ENCODE data around the gene PTPRS. TPM values are rescaled to one million over a fixed set of nuclear protein-coding genes. Genes with fewer than 3 reads are reported as not detected.

Gene PTPRS
- polyA plus RNA-seq, 1 experiment: 40.1 TPM

DNA sequence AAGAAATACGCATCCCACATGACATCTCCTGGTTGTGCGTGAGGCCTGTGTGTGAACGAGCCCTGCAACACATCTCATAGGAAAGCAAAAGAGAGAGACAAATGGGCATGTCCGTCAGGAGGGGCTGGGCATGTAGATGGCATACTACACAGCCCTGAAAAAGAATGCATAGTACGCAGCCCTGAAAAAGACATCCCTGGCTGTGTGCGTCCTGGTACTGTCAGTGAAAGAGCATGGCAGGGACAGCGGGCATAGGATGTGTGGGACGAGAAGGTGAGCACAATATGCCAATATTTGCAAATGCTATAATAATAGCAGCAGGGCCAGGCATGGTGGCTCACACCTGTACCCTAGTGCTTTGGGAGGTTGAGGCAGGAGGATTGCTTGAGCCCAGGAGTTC lies 28.6 kb downstream of the PTPRS start:
- Histone ChIP-seq H3K27me3 (ENCODE audit: control insufficient read depth, insufficient read depth, low read length) (no peaks in the 10 kb centered on the region), H3K36me3 (ENCODE audit: control insufficient read depth, insufficient read depth, low read length) (no peaks in the 10 kb centered on the region), H3K4me3 (ENCODE audit: low read depth, low read length) (no peak overlapping the region)
- TF ChIP-seq CTCF (IDR thresholded peaks at IDR 0.05; ENCODE audit: insufficient read depth, low read depth, low read length): no peak
- DNase-seq (ENCODE audit: low read depth): no peak
- ChIA-PET CTCF (no interaction called here), POLR2A (no interaction called here)

DNA sequence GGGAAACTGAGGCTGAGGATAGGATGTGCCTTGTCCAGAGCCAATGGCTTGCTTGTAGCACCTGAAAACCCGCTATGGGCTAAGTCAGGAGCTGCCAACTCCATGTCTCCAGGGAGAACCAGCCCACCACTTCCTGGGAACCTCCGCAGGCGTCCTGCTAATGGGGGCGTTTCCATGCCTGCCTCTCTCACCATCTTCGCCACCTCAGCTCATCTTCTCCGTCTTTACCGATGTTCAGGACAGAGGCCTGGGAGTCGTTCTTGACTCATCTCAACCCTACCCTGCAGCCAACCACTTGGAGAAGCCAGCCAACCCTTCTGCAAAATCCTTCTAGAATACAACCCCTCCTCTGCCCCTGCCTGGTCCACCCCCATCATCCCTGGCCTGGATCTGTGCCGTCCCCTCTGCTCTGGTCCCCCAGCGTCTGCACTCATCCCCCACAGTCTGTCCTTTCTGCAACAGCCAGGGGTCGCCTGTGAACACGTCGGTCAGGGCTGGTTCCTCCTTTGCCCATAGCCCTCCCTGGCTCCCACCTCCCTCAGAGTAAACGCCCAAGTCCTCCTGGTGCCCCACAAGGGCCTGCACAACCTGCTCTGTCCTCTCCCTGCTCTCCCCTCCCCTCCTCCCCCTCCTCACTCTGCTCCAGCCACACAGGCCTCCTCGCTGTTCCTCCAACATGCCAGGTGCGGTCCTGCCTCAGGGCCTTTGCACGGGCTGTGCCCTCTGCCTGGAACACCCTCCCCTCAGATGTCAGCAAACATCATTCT lies 31.0 kb downstream of the PTPRS start:
- Histone ChIP-seq H3K27me3 (ENCODE audit: control insufficient read depth, insufficient read depth, low read length) (no peaks in the 10 kb centered on the region; the same call in 1 of the 2 replicates), H3K4me3 (ENCODE audit: low read depth, low read length) (no peak overlapping the region), H3K36me3 (ENCODE audit: control insufficient read depth, insufficient read depth, low read length) (no peaks in the 10 kb centered on the region)
- CTCF ChIA-PET: no interaction called here
- TF ChIP-seq CTCF (IDR thresholded peaks at IDR 0.05; ENCODE audit: insufficient read depth, low read depth, low read length): no peak
- POLR2A ChIA-PET: no interaction called here
- DNase-seq (ENCODE audit: low read depth): no peak

DNA sequence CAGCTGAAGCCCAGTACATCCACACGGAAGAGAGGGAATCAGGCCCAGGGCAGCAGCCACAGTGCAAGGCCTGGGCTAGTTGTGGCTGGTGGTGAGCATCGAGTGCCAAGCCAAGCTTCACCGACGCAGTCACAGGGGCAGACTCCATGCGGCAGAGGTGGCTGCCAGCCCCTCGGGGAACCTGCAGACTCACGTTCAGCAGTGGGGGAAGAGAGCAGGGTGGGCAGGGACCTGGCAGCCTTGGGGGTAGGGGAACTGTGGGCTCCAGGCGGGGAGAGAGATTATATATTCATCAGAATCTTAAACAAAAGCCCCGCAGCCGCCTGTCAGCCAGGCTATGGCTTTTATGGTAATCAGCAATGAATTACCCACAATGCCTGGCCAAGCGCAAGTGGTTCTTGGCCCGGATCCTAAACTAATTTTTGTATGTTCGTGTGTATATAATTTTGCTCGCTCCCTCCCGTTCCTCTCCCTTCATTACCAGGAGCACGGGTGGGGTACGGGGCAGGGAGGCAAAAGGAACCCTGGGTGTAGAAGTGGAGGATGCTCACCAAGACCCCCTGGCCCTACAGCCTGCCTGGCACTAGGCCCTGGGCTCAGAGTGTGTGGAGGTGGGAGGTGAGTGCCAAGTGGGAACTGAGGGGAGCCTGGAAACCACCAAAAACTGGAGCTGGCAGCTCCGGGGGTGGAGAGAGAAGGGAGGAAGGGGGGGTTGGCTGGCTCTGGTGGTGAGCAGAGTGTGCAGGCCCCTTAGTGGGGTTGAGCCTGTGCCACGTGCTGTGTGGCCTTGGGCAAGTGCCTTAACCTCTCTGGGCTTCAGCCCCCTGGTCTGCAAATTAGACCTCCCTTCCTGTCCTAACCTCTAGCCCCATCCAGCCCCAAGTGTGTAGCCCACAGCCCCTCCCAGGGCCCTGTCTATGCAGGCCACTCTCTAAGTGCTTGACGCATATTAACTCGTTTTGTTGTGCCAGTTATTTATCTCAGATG lies 31.9 kb downstream of the PTPRS start:
- ChIA-PET POLR2A (no interaction called here), CTCF (interaction anchor here (0.6 kb wide), 1 partner anchor 428 kb away, joined by 3 read pairs; no protein-coding TSS in a partner anchor)
- no peaks in the 10 kb centered on the region; the same call in 1 of the 2 replicates for H3K27me3 ChIP-seq (ENCODE audit: control insufficient read depth, insufficient read depth, low read length)
- no peaks in the 10 kb centered on the region for H3K36me3 ChIP-seq (ENCODE audit: control insufficient read depth, insufficient read depth, low read length)
- no peak for DNase-seq (ENCODE audit: low read depth)
- no peak for TF ChIP-seq CTCF (IDR thresholded peaks at IDR 0.05; ENCODE audit: insufficient read depth, low read depth, low read length)
- H3K4me3 ChIP-seq (ENCODE audit: low read depth, low read length): no peak overlapping the region

DNA sequence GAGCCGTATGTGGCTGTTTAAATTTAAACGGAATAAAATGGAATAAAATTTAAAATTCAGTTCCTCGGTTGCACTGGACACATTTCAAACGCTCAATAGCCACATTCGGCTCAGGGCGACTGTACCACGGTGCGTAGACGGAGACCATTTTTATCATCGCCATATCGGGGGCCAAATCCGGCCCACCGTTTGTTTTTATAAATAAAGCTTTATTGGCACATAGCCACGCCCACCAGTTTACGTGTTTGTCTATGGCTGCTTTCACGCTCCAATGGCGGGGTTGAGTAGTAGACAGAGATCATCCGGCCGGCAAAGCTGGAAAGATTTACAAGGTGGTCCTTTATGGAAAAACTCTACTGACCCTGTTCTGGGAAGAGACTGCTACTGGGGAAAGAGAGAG lies 33.0 kb downstream of the PTPRS start:
- H3K4me3 ChIP-seq (ENCODE audit: low read depth, low read length): no peak overlapping the region
- TF ChIP-seq CTCF (IDR thresholded peaks at IDR 0.05; ENCODE audit: insufficient read depth, low read depth, low read length): no peak
- ChIA-PET CTCF (no interaction called here), POLR2A (no interaction called here)
- no peaks in the 10 kb centered on the region; the same call in 1 of the 2 replicates for H3K27me3 ChIP-seq (ENCODE audit: control insufficient read depth, insufficient read depth, low read length)
- DNase-seq (ENCODE audit: low read depth): no peak
- no peaks in the 10 kb centered on the region for H3K36me3 ChIP-seq (ENCODE audit: control insufficient read depth, insufficient read depth, low read length)

DNA sequence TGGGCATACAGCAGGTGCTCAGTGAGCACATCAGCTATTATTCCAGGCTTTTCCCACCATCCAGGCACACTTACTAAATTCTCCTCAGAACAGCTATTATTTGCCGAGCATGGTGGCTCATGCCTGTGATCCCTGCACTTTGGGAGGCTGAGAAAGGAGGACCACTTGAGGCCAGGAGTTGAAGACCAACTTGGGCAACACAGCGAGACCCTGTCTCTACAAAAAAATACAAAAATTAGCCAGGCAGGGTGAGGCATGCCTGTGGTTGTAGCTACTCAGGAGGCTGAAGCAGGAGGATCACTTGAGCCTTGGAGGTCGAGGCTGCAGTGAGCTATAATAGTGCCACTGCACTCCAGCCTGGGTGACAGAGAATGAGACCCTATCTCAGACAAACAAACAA lies 35.4 kb downstream of the PTPRS start:
- CTCF ChIA-PET: no interaction called here
- Histone ChIP-seq H3K4me3 (ENCODE audit: low read depth, low read length) (no peak overlapping the region), H3K27me3 (ENCODE audit: control insufficient read depth, insufficient read depth, low read length) (no peaks in the 10 kb centered on the region; the same call in 1 of the 2 replicates), H3K36me3 (ENCODE audit: control insufficient read depth, insufficient read depth, low read length) (no peaks in the 10 kb centered on the region)
- POLR2A ChIA-PET: no interaction called here
- TF ChIP-seq CTCF (IDR thresholded peaks at IDR 0.05; ENCODE audit: insufficient read depth, low read depth, low read length): no peak
- no peak for DNase-seq (ENCODE audit: low read depth)

All from BJ (cell line).